OCI-LY3 (cell line): ENCODE data around the gene TAS2R30.

Experiments used
- H2AFZ ChIP-seq: fragments of 200-600, 300-600 bp; shearing (Covaris generic); 2 replicates; pipeline ENCODE4 v1.6.0; 2014; ENCODE audit warnings: antibody characterized with exemption, low read depth, low read length
- H3K27ac ChIP-seq: fragments of 200-600, 300-600 bp; sonication (generic); 2 replicates; pipeline ENCODE4 v1.5.1; 2014; ENCODE audit warnings: mild to moderate bottlenecking, low read length, moderate library complexity, mixed read lengths
- H3K27me3 ChIP-seq: fragments of 200-600, 300-600 bp; sonication (generic); 2 replicates; pipeline ENCODE4 v1.6.1; 2014; ENCODE audit warnings: low read depth, low read length, mixed read lengths
- H3K36me3 ChIP-seq: fragments of 200-600, 300-600 bp; sonication (generic); replicated peaks from 2 replicates; pipeline ENCODE3; 2014; ENCODE audit warnings: low read depth, low read length, mixed read lengths
- H3K4me1 ChIP-seq: fragments of 300-600, 200-600 bp; sonication (generic); 2 replicates; pipeline ENCODE4 v1.6.1; 2014; ENCODE audit warnings: low read length, mixed read lengths
- H3K4me2 ChIP-seq: fragments of 200-600, 300-600 bp; sonication (generic); 2 replicates; pipeline ENCODE4 v1.6.1; 2014; ENCODE audit warnings: low read length, mixed read lengths
- H3K4me3 ChIP-seq: fragments of 300-600, 200-600 bp; sonication (generic); 2 replicates; pipeline ENCODE4 v1.5.1; 2014; ENCODE audit warnings: antibody characterized with exemption, mild to moderate bottlenecking, low read length, moderate library complexity
- H3K79me2 ChIP-seq: fragments of 300-600, 200-600 bp; shearing (Covaris generic); 2 replicates; pipeline ENCODE4 v1.6.1; 2014; ENCODE audit warnings: mild to moderate bottlenecking, low read length, mixed read lengths
- H3K9ac ChIP-seq: fragments of 300-600, 200-600 bp; shearing (Covaris generic); 2 replicates; pipeline ENCODE4 v1.6.0; 2014; ENCODE audit warnings: mild to moderate bottlenecking, low read length, moderate library complexity
- H3K9me3 ChIP-seq: fragments of 200-600, 300-600 bp; shearing (Covaris generic); 2 replicates; pipeline ENCODE4 v1.6.1; 2014; ENCODE audit warnings: low read length, mixed read lengths; ENCODE audit not compliant: insufficient read depth
- H4K20me1 ChIP-seq: fragments of 200-600, 300-600 bp; sonication (generic); 2 replicates; pipeline ENCODE4 v1.6.1; 2016; ENCODE audit warnings: low read length, mixed read lengths; ENCODE audit not compliant: insufficient read depth
- EZH2phosphoT487 ChIP-seq: fragments of 200-600 bp; shearing (Covaris generic); IDR thresholded peaks from 2 replicates; pipeline ENCODE4 v1.6.1; 2018; ENCODE audit warnings: antibody characterized with exemption, mixed run types, low read depth
- TF ChIP-seq, protein P1 (sequence below): fragments of 200-600, 300-600 bp; sonication (generic); IDR thresholded peaks from 2 replicates; pipeline ENCODE4 v1.5.1; 2014; ENCODE audit warnings: antibody characterized with exemption, low read length, low read depth

The TAS2R30 gene

DNA sequence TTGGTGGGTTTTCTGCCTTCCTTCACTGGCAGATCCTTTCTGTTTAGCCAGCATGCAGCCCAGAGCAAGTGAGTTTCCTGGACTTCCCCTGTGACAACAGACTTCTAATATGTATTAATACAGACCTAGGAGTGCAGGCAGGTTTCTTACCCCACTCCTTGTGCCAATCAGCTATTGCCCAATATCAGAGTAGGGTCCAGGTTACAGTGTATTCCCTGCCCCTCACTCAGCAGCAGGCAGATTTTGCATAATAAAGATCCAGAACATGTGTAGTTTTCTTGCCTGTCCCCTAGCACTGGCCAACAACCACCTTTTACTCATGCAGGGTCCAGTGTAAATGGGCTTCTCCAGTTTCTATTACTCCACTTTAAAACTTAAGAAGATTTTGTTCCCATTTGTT is 31.9 kb upstream of the TAS2R30 start:
- Histone ChIP-seq H3K4me1 (peaks cover 27% of the 10 kb centered on the region), H3K27me3 (no peaks in the 10 kb centered on the region), H3K36me3 (peaks cover 45% of the 10 kb centered on the region), H3K79me2 (peaks cover 97% of the 10 kb centered on the region), H3K4me3 (no peak overlapping the region), H3K9ac (no peak overlapping the region), H3K4me2 (no peak overlapping the region), H4K20me1 (peaks cover 70% of the 10 kb centered on the region), H3K27ac (no peak overlapping the region), H3K9me3 (no peaks in the 10 kb centered on the region), H2AFZ (no peak overlapping the region)
- TF ChIP-seq, protein P1, sequence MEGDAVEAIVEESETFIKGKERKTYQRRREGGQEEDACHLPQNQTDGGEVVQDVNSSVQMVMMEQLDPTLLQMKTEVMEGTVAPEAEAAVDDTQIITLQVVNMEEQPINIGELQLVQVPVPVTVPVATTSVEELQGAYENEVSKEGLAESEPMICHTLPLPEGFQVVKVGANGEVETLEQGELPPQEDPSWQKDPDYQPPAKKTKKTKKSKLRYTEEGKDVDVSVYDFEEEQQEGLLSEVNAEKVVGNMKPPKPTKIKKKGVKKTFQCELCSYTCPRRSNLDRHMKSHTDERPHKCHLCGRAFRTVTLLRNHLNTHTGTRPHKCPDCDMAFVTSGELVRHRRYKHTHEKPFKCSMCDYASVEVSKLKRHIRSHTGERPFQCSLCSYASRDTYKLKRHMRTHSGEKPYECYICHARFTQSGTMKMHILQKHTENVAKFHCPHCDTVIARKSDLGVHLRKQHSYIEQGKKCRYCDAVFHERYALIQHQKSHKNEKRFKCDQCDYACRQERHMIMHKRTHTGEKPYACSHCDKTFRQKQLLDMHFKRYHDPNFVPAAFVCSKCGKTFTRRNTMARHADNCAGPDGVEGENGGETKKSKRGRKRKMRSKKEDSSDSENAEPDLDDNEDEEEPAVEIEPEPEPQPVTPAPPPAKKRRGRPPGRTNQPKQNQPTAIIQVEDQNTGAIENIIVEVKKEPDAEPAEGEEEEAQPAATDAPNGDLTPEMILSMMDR: no peak

DNA sequence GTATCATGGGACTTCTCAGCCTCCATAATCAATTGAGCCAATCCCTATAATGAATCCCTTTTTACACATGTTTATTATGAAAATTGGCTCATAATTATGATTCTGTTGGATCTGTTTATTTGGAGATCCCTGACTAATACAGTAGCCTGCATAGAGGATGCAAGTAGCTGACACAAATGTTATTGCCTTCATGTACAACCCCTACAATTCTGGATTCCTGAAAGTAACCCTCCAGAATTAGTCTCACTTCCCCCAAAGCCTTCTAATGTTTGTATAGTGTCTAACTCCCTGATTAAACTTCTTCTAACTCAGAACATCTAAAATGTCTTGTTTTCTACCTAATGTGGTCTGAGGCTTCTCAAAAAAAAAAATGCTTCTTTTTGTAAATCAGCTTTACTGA is 29.9 kb upstream of the TAS2R30 start:
- Histone ChIP-seq H3K4me3 (no peak overlapping the region), H3K4me2 (no peak overlapping the region), H3K9me3 (no peaks in the 10 kb centered on the region), H3K9ac (no peak overlapping the region), H2AFZ (no peak overlapping the region), H3K79me2 (peaks cover 97% of the 10 kb centered on the region), H3K27ac (no peak overlapping the region), H3K4me1 (peaks cover 15% of the 10 kb centered on the region), H3K36me3 (peaks cover 42% of the 10 kb centered on the region), H4K20me1 (peaks cover 64% of the 10 kb centered on the region), H3K27me3 (no peaks in the 10 kb centered on the region)
- TF ChIP-seq, protein P1: no peak
- no peak for TF ChIP-seq EZH2phosphoT487

DNA sequence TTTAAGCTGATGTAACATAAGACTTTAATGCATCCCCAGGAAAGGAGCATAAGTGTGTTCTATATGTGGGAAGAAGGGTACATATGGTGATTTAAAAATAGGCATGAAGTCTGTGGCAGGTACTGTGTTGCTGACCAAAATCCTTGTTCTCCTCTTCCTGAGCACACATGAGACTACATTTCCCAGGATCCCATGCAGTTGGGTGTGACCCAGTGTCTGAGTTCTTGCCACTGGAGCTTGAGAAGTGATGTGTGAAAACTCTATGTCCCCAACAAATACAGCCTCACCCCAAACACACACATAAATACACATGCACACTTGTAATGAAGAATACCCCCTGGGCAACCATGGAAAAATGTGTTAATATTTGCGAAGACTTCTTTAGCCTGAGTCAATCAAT is 28.1 kb upstream of the TAS2R30 start:
- H4K20me1 ChIP-seq: peaks cover 62% of the 10 kb centered on the region
- peaks cover 39% of the 10 kb centered on the region for H3K36me3 ChIP-seq
- H3K27ac ChIP-seq: no peak overlapping the region

GRCh38 chr12:11158885-11159444 is 24.5 kb upstream of the TAS2R30 start:
- peaks cover 93% of the 10 kb centered on the region for H3K79me2 ChIP-seq
- H3K4me1 ChIP-seq: no peaks in the 10 kb centered on the region
- H3K36me3 ChIP-seq: peaks cover 42% of the 10 kb centered on the region
- H3K4me3 ChIP-seq: no peak overlapping the region
- H3K4me2 ChIP-seq: no peak overlapping the region
- no peak overlapping the region for H3K27ac ChIP-seq
- no peaks in the 10 kb centered on the region for H3K27me3 ChIP-seq
- no peak overlapping the region for H2AFZ ChIP-seq
- TF ChIP-seq EZH2phosphoT487: no peak
- TF ChIP-seq, protein P1: no peak
- peaks cover 37% of the 10 kb centered on the region for H4K20me1 ChIP-seq
- H3K9ac ChIP-seq: no peak overlapping the region
- H3K9me3 ChIP-seq: no peaks in the 10 kb centered on the region

More for the DNA sequence above, 28.1 kb upstream of the TAS2R30 start:
- H3K4me1 ChIP-seq: peaks cover 12% of the 10 kb centered on the region
- H3K9ac ChIP-seq: no peak overlapping the region
- H2AFZ ChIP-seq: no peak overlapping the region
- no peaks in the 10 kb centered on the region for H3K27me3 ChIP-seq
- no peak overlapping the region for H3K4me3 ChIP-seq
- no peak overlapping the region for H3K4me2 ChIP-seq
- no peak for TF ChIP-seq EZH2phosphoT487
- TF ChIP-seq, protein P1: no peak
- H3K79me2 ChIP-seq: peaks cover 96% of the 10 kb centered on the region
- H3K9me3 ChIP-seq: no peaks in the 10 kb centered on the region
